K562 (cell line): ENCODE results near the gene PPM1N. TPM values are rescaled to one million over a fixed set of nuclear protein-coding genes. Genes with fewer than 3 reads are reported as not detected.

Experiments
- ATF3 ChIP-seq, 2 experiments: fragments of 450-650 bp in 1 of 2; sonication (generic) in 1 of 2; formaldehyde crosslinking in 1 of 2; IDR thresholded peaks in 1 of 2; conservative IDR thresholded peaks in 1 of 2; 2 replicates each; pipeline versions ENCODE4 v1.6.1 to v1.8.1; 2016 to 2023; ENCODE audit warnings: mild to moderate bottlenecking in 2 of 2, moderate library complexity in 2 of 2, inconsistent platforms in 1 of 2, missing genetic modification reagents in 1 of 2
- ATF7 ChIP-seq: fragments of 450-650 bp; IDR thresholded peaks from 2 replicates; pipeline ENCODE4 v1.7.1; 2014; ENCODE audit warnings: mild to moderate bottlenecking, moderate library complexity
- CCNT2 ChIP-seq: IDR thresholded peaks from 2 replicates; pipeline ENCODE4 v1.6.1; 2011; ENCODE audit warnings: borderline replicate concordance, low read depth, mild to moderate bottlenecking, moderate library complexity, mixed read lengths, low read length; ENCODE audit not compliant: insufficient read length; ENCODE audit errors: extremely low read depth
- EZH2 ChIP-seq: IDR thresholded peaks from 2 replicates; pipeline ENCODE4 v1.6.1; 2012; ENCODE audit warnings: low read depth, mild to moderate bottlenecking, inconsistent platforms, low read length, borderline replicate concordance
- HOMEZ ChIP-seq: fragments of 250-450 bp; sonication (Bioruptor Pico); IDR thresholded peaks from 2 replicates; pipeline ENCODE4 v1.4.0; 2020; ENCODE audit warnings: mild to moderate bottlenecking, moderate library complexity
- KDM1A ChIP-seq, 2 experiments: fragments of 450-650 bp; IDR thresholded peaks; 2 replicates each; pipeline ENCODE4 v1.6.1; 2016; ENCODE audit warnings: mild to moderate bottlenecking in 2 of 2
- KLF1 ChIP-seq: fragments of 450-650 bp; IDR thresholded peaks from 2 replicates; pipeline ENCODE4 v1.6.1; 2016; ENCODE audit warnings: missing genetic modification characterization, missing compliant biosample characterization
- LEF1 ChIP-seq: fragments of 450-650 bp; IDR thresholded peaks from 2 replicates; pipeline ENCODE4 v1.6.1; 2016; ENCODE audit warnings: mild to moderate bottlenecking
- MEIS2 ChIP-seq: fragments of 450-650 bp; IDR thresholded peaks from 2 replicates; pipeline ENCODE4 v1.6.1; 2014; ENCODE audit warnings: mild to moderate bottlenecking; ENCODE audit not compliant: partially characterized antibody
- MTA1 ChIP-seq: fragments of 450-650 bp; IDR thresholded peaks from 2 replicates; pipeline ENCODE4 v1.6.1; 2017; ENCODE audit warnings: borderline replicate concordance
- NFRKB ChIP-seq: fragments of 450-650 bp; IDR thresholded peaks from 2 replicates; pipeline ENCODE4 v1.6.1; 2016; ENCODE audit warnings: low read depth
- NR2C1 ChIP-seq, 2 experiments: fragments of 450-650 bp; IDR thresholded peaks; 2 replicates each; pipeline ENCODE4 v1.6.1; 2017; ENCODE audit warnings: mild to moderate bottlenecking in 2 of 2, antibody characterized with exemption in 1 of 2, inconsistent platforms in 1 of 2, missing compliant biosample characterization in 1 of 2, missing genetic modification characterization in 1 of 2
- PCBP2 ChIP-seq: fragments of 200-400 bp; formaldehyde crosslinking; IDR thresholded peaks from 2 replicates; pipeline ENCODE4 v1.6.1; 2018; ENCODE audit warnings: low read length, low read depth, mild to moderate bottlenecking, moderate library complexity; ENCODE audit not compliant: poor library complexity, severe bottlenecking
- SMARCC2 ChIP-seq: fragments of 450-650 bp; IDR thresholded peaks from 2 replicates; pipeline ENCODE4 v1.6.1; 2017; ENCODE audit warnings: antibody characterized with exemption, moderate library complexity, mild to moderate bottlenecking, low read depth
- SUPT5H ChIP-seq: fragments of 450-650 bp; IDR thresholded peaks from 2 replicates; pipeline ENCODE4 v1.6.1; 2016
- TBP ChIP-seq: optimal IDR thresholded peaks from 2 replicates; pipeline ENCODE3; 2011; ENCODE audit warnings: low read depth, low read length, improper control_type of control experiment
- TCFL5 ChIP-seq: fragments of 250-450 bp; sonication (Bioruptor Pico); conservative IDR thresholded peaks from 2 replicates; pipeline ENCODE4 v1.6.1; 2021; ENCODE audit warnings: mild to moderate bottlenecking, moderate library complexity, matching md5 sums
- ZBTB7A ChIP-seq: IDR thresholded peaks from 2 replicates; pipeline ENCODE4 v1.6.1; 2011; ENCODE audit warnings: low read depth, mild to moderate bottlenecking, low read length, moderate library complexity, borderline replicate concordance; ENCODE audit not compliant: control insufficient read depth
- ZNF398 ChIP-seq: fragments of 250-450 bp; sonication (Bioruptor Pico); IDR thresholded peaks from 2 replicates; pipeline ENCODE4 v1.8.0; 2021; ENCODE audit warnings: moderate library complexity, mild to moderate bottlenecking, inconsistent platforms
- ZNF431 ChIP-seq: sonication (generic); formaldehyde crosslinking; IDR thresholded peaks from 2 replicates; pipeline ENCODE4 v1.8.0; 2022; ENCODE audit warnings: mild to moderate bottlenecking, missing genetic modification reagents
- ZNF507 ChIP-seq: conservative IDR thresholded peaks from 2 replicates; pipeline ENCODE4 v1.6.1; 2017; ENCODE audit warnings: missing genetic modification characterization, missing compliant biosample characterization
- ZNF511 ChIP-seq: sonication (generic); formaldehyde crosslinking; IDR thresholded peaks from 2 replicates; pipeline ENCODE4 v1.8.0; 2022; ENCODE audit warnings: mild to moderate bottlenecking, missing genetic modification reagents
- ZNF696 ChIP-seq: fragments of 250-450 bp; sonication (Bioruptor Pico); conservative IDR thresholded peaks from 2 replicates; pipeline ENCODE4 v1.4.0; 2020; ENCODE audit warnings: mild to moderate bottlenecking, moderate library complexity
- ZNF75A ChIP-seq: fragments of 450-650 bp; formaldehyde crosslinking; IDR thresholded peaks from 2 replicates; pipeline ENCODE4 v1.4.0; 2020; ENCODE audit warnings: mild to moderate bottlenecking
- polyA plus RNA-seq, 8 experiments: library from polyadenylated mRNA; depleted of rRNA in 4 of 8; stranded (reverse) in 5 of 8; unstranded in 3 of 8; fragments of >200 nt; fragmentation: Nextera tagmentation in 2 of 8; fragmentation: Illumina TruSeq in 1 of 8; extraction: Ambion mirVana in 2 of 8; extraction: Trizol in 1 of 8; gene quantifications; 2 replicates each; pipeline versions ENCODE4 v1.2.1 to v1.2.3, GENCODE V29; 2011 to 2014; ENCODE audit warnings: inconsistent platforms in 1 of 8, missing spikeins in 1 of 8
- total RNA-seq, 7 experiments: library from RNA; depleted of rRNA in 6 of 7; stranded (reverse); fragments of >200 nt in 6 of 7; fragmentation: Illumina TruSeq in 2 of 7; extraction: Trizol in 2 of 7; gene quantifications; 2 replicates each; pipeline versions ENCODE4 v1.2.1 to v1.2.3, GENCODE V29; 2011 to 2021; ENCODE audit warnings: low replicate concordance in 1 of 7

Gene PPM1N
- total and polyA plus RNA-seq, 9 of the 15 experiments (the other 6 are each of a cell fraction or from before 2014, with no cell fraction given) = 4.5 to 15.6 (median 8.7) TPM

- TF ChIP-seq EZH2 (no peak), ATF7 (no peak), NFRKB (no peak), PCBP2 (no peak), ZNF398 (no peak), ZNF507 (tag) (no peak), ZNF511 (CRISPR knock-in tag) (0 out of 2 replicates have a peak, but pooled peaks have one; percentile 37), ZNF431 (no peak), ZNF696 (CRISPR knock-in tag) (no peak), ATF3 (IDR thresholded peaks at IDR 0.05) (peak; percentile 48; the same call in 1 of the 2 replicates), ATF3 (CRISPR knock-in tag; conservative IDR thresholded peaks at IDR 0.05) (no peak; the same call in 1 of the 2 replicates), SUPT5H (0 out of 2 replicates have a peak, but pooled peaks have one; percentile 53), HOMEZ (CRISPR knock-in tag) (no peak), KDM1A (IDR thresholded peaks at IDR 0.05) (no peak), MTA1 (no peak), LEF1 (no peak), CCNT2 (no peak), SMARCC2 (no peak), MEIS2 (no peak), TCFL5 (CRISPR knock-in tag) (no peak), NR2C1 (IDR thresholded peaks at IDR 0.05) (no peak), NR2C1 (tag; IDR thresholded peaks at IDR 0.05) (no peak), ZBTB7A (peak; percentile 84), TBP (no peak), ZNF75A (no peak), KLF1 (tag) (no peak)
These were observed 28.1 kb upstream of the PPM1N start (continued) for GRCh38 chr19:45469945-45470761.
